Keratinocyte (primary cell): Measurements from ENCODE around the gene COL16A1. TPM values are rescaled to one million over a fixed set of nuclear protein-coding genes. Genes with fewer than 3 reads are reported as not detected.

Experiments used
- DNase-seq: peaks from one replicate; pipeline ENCODE4 v3.0.0-alpha.2; 2011; ENCODE audit warnings: low read depth, missing footprints, low spot score
- FAIRE-seq: peaks from 2 replicates; lab custom pipeline; 2011; peaks lifted over from hg19 to GRCh38; lab: Jason Lieb, UNC
- H2AFZ ChIP-seq: 2 replicates; pipeline ENCODE4 v1.6.0; 2012; ENCODE audit warnings: low read length, control low read depth, inconsistent platforms; ENCODE audit not compliant: control insufficient read depth
- H3K27ac ChIP-seq: 2 replicates; pipeline ENCODE4 v1.5.1; 2011; ENCODE audit warnings: low read length; ENCODE audit not compliant: control insufficient read depth, insufficient read depth
- H3K27me3 ChIP-seq: 3 replicates; pipeline ENCODE4 v1.6.0; 2011; ENCODE audit warnings: low read length; ENCODE audit not compliant: control insufficient read depth, insufficient read depth; ENCODE audit errors: extremely low read depth
- H3K36me3 ChIP-seq, 2 experiments: 2 replicates in 1 of 2; 3 replicates in 1 of 2; pipeline ENCODE4 v1.5.1; 2011; ENCODE audit warnings: low read length in 2 of 2, mild to moderate bottlenecking in 1 of 2; ENCODE audit not compliant: control insufficient read depth in 2 of 2, insufficient read depth in 2 of 2; ENCODE audit errors: extremely low read depth in 1 of 2
- H3K4me1 ChIP-seq: 3 replicates; pipeline ENCODE4 v1.5.1; 2011; ENCODE audit warnings: low read length; ENCODE audit not compliant: control insufficient read depth, insufficient read depth; ENCODE audit errors: extremely low read depth
- H3K4me2 ChIP-seq: 3 replicates; pipeline ENCODE4 v1.6.0; 2011; ENCODE audit warnings: low read depth, low read length; ENCODE audit not compliant: control insufficient read depth, insufficient read depth; ENCODE audit errors: extremely low read depth
- H3K4me3 ChIP-seq, 3 experiments: fragments of 200-600 bp in 1 of 3; sonication (generic) in 1 of 3; 2 replicates in 2 of 3; 3 replicates in 1 of 3; pipeline ENCODE4 v1.5.1; 2011 to 2016; ENCODE audit warnings: low read length in 3 of 3, mild to moderate bottlenecking in 3 of 3, control low read depth in 2 of 3, inconsistent platforms in 1 of 3, low read depth in 1 of 3, mixed read lengths in 1 of 3, mixed run types in 1 of 3, moderate library complexity in 1 of 3; ENCODE audit not compliant: control insufficient read depth in 2 of 3, insufficient read depth in 2 of 3; ENCODE audit errors: extremely low read depth in 1 of 3
- H3K79me2 ChIP-seq: 2 replicates; pipeline ENCODE4 v1.6.0; 2012; ENCODE audit warnings: low read length; ENCODE audit not compliant: control insufficient read depth, insufficient read depth
- H3K9ac ChIP-seq: 3 replicates; pipeline ENCODE4 v1.6.0; 2011; ENCODE audit warnings: low read length; ENCODE audit not compliant: control insufficient read depth, insufficient read depth; ENCODE audit errors: extremely low read depth
- H3K9me1 ChIP-seq: 3 replicates; pipeline ENCODE4 v1.6.0; 2011; ENCODE audit warnings: low read length; ENCODE audit not compliant: control insufficient read depth, insufficient read depth; ENCODE audit errors: extremely low read depth
- H3K9me3 ChIP-seq: 2 replicates; pipeline ENCODE4 v1.5.1; 2012; ENCODE audit warnings: low read depth, low read length; ENCODE audit not compliant: control insufficient read depth
- H4K20me1 ChIP-seq: 3 replicates; pipeline ENCODE4 v1.6.0; 2011; ENCODE audit warnings: low read length; ENCODE audit not compliant: control insufficient read depth, insufficient read depth; ENCODE audit errors: extremely low read depth
- EZH2 ChIP-seq: IDR thresholded peaks from one replicate; pipeline ENCODE4 v1.6.1; 2012; ENCODE audit warnings: inconsistent platforms, mild to moderate bottlenecking, low read length, moderate library complexity
- dilution Hi-C: fragments of 300-500 bp; cut with MboI; formaldehyde crosslinking; loops from one replicate; pipeline ENCODE4 v1.7.0; 2020; ENCODE audit warnings: low sequenced_read_pairs; ENCODE audit not compliant: extremely low pct_ligation_motif_present
- polyA plus RNA-seq, 5 experiments: library from polyadenylated mRNA; depleted of rRNA in 3 of 5; stranded (reverse) in 3 of 5; stranded (forward) in 1 of 5; unstranded in 1 of 5; fragments of >200 nt; gene quantifications; 1 replicate in 1 of 5; 2 replicates in 3 of 5; 3 replicates in 1 of 5; pipeline versions ENCODE4 v1.2.1 to v1.2.3, GENCODE V29; 2011 to 2012; ENCODE audit warnings: missing spikeins in 2 of 5, low read depth in 1 of 5, low replicate concordance in 1 of 5
- TF ChIP-seq, protein P1 (sequence below), 3 experiments: IDR thresholded peaks in 1 of 3; conservative IDR thresholded peaks in 1 of 3; optimal IDR thresholded peaks in 1 of 3; 2 replicates in 2 of 3; 3 replicates in 1 of 3; pipeline versions ENCODE3 to v1.5.1; 2011; ENCODE audit warnings: low read length in 3 of 3, mild to moderate bottlenecking in 3 of 3, moderate library complexity in 2 of 3, control low read depth in 1 of 3, inconsistent platforms in 1 of 3; ENCODE audit not compliant: insufficient read depth in 2 of 3; ENCODE audit errors: extremely low read depth in 1 of 3

COL16A1 gene
- polyA plus RNA-seq, 1 donor (not counting 4 experiments of a cell fraction or from before 2014, with no cell fraction given) = 43.4 TPM

DNA sequence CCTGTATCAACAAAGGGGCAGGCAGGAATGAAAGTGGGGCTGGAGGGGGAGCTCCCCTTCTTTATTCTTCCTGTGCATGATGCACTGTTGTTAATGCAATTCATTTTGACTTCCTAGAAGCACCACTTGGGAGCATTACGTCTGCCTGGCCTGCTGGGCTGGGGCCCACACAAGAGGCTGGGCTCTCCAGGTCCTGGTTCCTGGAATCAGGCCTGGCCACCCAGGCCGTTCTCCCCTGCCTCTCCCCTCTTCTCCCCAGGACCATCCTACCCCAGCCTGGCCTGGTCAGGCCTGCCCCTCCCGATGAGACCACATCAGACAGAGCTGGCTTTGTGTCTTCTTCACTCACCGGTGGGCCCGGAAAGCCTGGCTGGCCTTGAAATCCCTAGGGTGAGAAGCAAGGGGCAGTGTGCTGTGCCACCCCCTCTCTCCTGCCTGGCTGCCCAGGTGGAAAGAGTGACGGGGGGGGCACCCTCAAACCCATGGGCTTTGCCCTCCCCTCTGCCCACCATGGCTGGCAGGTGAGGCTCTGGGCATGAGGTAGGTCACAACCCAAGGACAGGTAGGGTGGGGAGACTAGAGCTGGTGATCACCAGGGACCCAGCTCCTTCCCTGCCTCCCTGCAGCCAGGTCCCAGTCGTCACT lies 38.5 kb downstream of the COL16A1 start:
- no peak for TF ChIP-seq EZH2
- TF ChIP-seq, protein P1, sequence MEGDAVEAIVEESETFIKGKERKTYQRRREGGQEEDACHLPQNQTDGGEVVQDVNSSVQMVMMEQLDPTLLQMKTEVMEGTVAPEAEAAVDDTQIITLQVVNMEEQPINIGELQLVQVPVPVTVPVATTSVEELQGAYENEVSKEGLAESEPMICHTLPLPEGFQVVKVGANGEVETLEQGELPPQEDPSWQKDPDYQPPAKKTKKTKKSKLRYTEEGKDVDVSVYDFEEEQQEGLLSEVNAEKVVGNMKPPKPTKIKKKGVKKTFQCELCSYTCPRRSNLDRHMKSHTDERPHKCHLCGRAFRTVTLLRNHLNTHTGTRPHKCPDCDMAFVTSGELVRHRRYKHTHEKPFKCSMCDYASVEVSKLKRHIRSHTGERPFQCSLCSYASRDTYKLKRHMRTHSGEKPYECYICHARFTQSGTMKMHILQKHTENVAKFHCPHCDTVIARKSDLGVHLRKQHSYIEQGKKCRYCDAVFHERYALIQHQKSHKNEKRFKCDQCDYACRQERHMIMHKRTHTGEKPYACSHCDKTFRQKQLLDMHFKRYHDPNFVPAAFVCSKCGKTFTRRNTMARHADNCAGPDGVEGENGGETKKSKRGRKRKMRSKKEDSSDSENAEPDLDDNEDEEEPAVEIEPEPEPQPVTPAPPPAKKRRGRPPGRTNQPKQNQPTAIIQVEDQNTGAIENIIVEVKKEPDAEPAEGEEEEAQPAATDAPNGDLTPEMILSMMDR (optimal IDR thresholded peaks at IDR 0.05 in 1 of 3, IDR thresholded peaks at IDR 0.05 in 1 of 3, conservative IDR thresholded peaks at IDR 0.05 in 1 of 3; ENCODE audit: extremely low read depth in 1 of 3, insufficient read depth in 2 of 3, low read length in 3 of 3) = no peak
- Histone ChIP-seq H3K4me3 (no peak overlapping the region), H4K20me1 (no peaks in the 10 kb centered on the region), H3K27ac (peak overlapping the region; percentile 75), H3K4me1 (peaks cover 37% of the 10 kb centered on the region), H3K4me2 (no peak overlapping the region), H2AFZ (no peak overlapping the region), H3K9me3 (no peaks in the 10 kb centered on the region), H3K27me3 (no peaks in the 10 kb centered on the region), H3K36me3 (peaks cover 20 to 53% of the 10 kb centered on the region in 2 experiments), H3K79me2 (no peaks in the 10 kb centered on the region), H3K9me1 (peaks cover 3% of the 10 kb centered on the region), H3K9ac (no peak overlapping the region)
- FAIRE-seq (no peak), DNase-seq (no peak)
- dilution Hi-C loops = no loop called here

DNA sequence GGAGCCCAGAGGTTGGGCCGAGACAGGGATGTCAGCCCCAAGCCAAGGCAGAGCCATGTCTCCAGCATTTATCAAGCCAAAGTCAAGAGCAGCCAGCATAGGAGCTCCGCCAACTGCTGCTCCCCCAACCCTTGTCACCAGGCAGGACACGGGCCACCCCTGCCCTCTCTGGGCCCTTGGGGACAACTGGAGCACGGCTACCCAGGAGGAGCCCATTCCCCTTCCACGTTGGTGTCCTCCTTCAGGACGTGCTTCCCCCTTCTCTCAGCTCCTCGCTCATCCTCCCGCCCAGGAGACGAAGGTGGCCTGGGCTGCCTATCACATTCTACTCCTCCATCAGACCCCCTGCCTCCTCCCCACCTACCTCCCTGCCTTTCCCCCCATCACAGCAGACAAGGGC lies 39.3 kb downstream of the COL16A1 start:
- DNase-seq = no peak
- no peaks in the 10 kb centered on the region for H3K27me3 ChIP-seq
- no peak overlapping the region for H3K4me2 ChIP-seq
- FAIRE-seq = no peak
- no peak overlapping the region for H3K27ac ChIP-seq
- no peaks in the 10 kb centered on the region for H4K20me1 ChIP-seq
- no peak for TF ChIP-seq EZH2
- TF ChIP-seq, protein P1 (optimal IDR thresholded peaks at IDR 0.05 in 1 of 3, IDR thresholded peaks at IDR 0.05 in 1 of 3, conservative IDR thresholded peaks at IDR 0.05 in 1 of 3; ENCODE audit: extremely low read depth in 1 of 3, insufficient read depth in 2 of 3, low read length in 3 of 3) = no peak
- no peaks in the 10 kb centered on the region for H3K9me3 ChIP-seq
- H3K4me1 ChIP-seq = peaks cover 29% of the 10 kb centered on the region
- peaks cover 3% of the 10 kb centered on the region for H3K9me1 ChIP-seq
- no peak overlapping the region for H2AFZ ChIP-seq
- dilution Hi-C loops = no loop called here
- H3K36me3 ChIP-seq = peaks cover 24 to 53% of the 10 kb centered on the region in 2 experiments
- no peak overlapping the region for H3K9ac ChIP-seq
- no peaks in the 10 kb centered on the region for H3K79me2 ChIP-seq
- H3K4me3 ChIP-seq = no peak overlapping the region
